Nephron (organoid): Measurements from ENCODE around the gene CDKAL1.

ENCODE experiments used
- H3K27ac Mint-ChIP-seq, 3 experiments: 2 replicates each; pipeline ENCODE4 v1.8.0; 2020; ENCODE audit warnings: mixed read lengths in 3 of 3, mild to moderate bottlenecking in 2 of 3, moderate library complexity in 1 of 3
- H3K27me3 Mint-ChIP-seq: 2 replicates; pipeline ENCODE4 v1.8.0; 2021; ENCODE audit warnings: low read depth, mild to moderate bottlenecking, moderate library complexity, mixed read lengths
- H3K36me3 Mint-ChIP-seq: 2 replicates; pipeline ENCODE4 v1.8.0; 2020; ENCODE audit warnings: low read depth, mixed read lengths
- H3K4me1 Mint-ChIP-seq: 2 replicates; pipeline ENCODE4 v1.8.0; 2020; ENCODE audit warnings: mixed read lengths
- H3K4me3 Mint-ChIP-seq, 3 experiments: 2 replicates each; pipeline ENCODE4 v1.8.0; 2020; ENCODE audit warnings: mild to moderate bottlenecking in 3 of 3, mixed read lengths in 3 of 3, moderate library complexity in 2 of 3
- H3K9me3 Mint-ChIP-seq: 2 replicates; pipeline ENCODE4 v1.8.0; 2020; ENCODE audit warnings: mixed read lengths
- CTCF ChIP-seq, 3 experiments: fragments of 200-600 bp; sonication (generic); IDR thresholded peaks; one replicate each; pipeline ENCODE4 v1.5.0; 2021; ENCODE audit warnings: antibody characterized with exemption in 3 of 3; ENCODE audit not compliant: unreplicated experiment in 3 of 3

CDKAL1 gene

DNA sequence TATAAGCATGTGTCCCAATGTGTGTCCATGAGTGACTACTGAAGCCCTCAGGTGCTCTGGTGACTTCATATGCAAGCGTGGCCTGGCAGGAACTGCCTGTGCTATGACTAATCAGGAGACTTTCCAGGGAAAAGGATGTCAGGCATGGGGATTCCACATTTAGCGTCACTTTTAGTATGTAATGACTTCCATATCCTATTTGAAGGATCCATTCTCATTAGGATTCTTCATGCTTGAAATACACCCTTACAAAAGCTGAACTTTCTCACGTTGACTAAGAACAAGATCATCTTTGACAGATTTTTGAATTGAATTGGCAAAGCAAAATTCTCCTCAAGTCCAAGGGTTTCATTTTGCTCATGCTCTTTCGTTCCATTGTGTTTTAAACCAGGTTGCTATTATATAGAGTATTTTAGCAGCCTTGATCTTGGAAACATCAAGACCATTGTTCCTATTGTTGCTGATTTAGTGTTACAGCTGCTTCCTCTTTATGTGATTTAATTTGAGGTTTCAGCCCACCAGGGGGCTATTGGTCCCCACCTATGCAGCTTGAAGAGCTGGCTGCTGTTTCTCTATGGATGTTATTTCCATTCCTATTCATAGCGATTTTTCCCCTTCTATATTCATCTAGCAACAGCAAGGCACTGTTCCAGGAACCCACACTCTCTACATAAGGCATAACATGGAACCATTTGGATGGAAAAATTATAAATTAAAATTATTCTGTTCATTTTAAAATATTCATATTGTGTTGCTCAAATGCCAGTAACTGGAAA, 418.6 kb downstream of the CDKAL1 start:
- Mint-ChIP-seq H3K36me3 (no peaks in the 10 kb centered on the region), H3K27me3 (no peaks in the 10 kb centered on the region), H3K27ac (peak overlapping the region; percentile 13 to 79 (median 53)), H3K4me1 (peaks cover 18% of the 10 kb centered on the region), H3K9me3 (no peaks in the 10 kb centered on the region), H3K4me3 (no peak overlapping the region)
- peak in 1 of 3 experiments; percentile 25 for TF ChIP-seq CTCF (IDR thresholded peaks at IDR 0.05; ENCODE audit: unreplicated experiment in 3 of 3)

DNA sequence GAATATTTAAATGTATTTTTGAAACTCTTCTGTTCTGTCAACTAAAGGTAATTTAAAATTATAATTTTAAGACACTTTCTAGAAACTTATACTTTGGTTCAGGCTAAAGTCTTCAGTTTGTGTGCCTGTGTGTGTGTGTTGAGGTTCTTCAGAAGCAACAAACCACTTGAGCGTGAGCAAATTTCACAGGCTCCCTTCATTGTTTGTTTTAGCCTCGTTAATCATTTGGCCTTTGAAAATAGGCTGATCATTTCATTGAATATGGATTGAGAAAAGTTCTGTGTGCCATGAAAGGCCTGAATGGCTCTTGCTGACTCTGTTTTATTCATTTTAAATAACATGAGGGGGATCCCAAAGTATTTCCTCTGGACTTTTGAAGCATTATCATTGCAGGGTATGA, 420.1 kb downstream of the CDKAL1 start:
- Mint-ChIP-seq H3K27ac (peak overlapping the region in 2 of 3 experiments; percentile 39 to 86), H3K9me3 (no peaks in the 10 kb centered on the region), H3K4me1 (peaks cover 10% of the 10 kb centered on the region), H3K4me3 (no peak overlapping the region), H3K36me3 (no peaks in the 10 kb centered on the region), H3K27me3 (no peaks in the 10 kb centered on the region)
- TF ChIP-seq CTCF (IDR thresholded peaks at IDR 0.05; ENCODE audit: unreplicated experiment in 3 of 3), result no peak

DNA sequence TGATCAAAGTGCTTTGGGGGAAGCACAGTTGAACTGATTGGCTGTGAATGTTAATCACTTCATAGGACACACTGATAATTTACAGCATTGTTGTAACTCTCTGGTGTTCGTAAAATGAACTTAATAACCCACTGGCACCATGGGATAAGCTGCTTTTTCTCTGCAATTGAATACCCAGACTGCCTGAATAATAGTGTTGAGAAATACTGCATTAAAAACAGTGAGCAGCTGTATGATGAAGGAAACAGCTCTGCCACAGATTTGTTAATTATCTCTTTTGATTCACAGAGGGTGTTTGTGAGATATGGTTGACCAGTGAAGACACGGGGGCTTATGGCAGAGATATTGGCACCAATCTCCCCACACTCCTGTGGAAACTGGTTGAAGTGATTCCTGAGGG, 420.9 kb downstream of the CDKAL1 start:
- peak overlapping the region in 1 of 3 experiments; percentile 51 for H3K27ac Mint-ChIP-seq
- no peak for TF ChIP-seq CTCF (IDR thresholded peaks at IDR 0.05; ENCODE audit: unreplicated experiment in 3 of 3)
- H3K9me3 Mint-ChIP-seq, result no peaks in the 10 kb centered on the region
- H3K27me3 Mint-ChIP-seq, result no peaks in the 10 kb centered on the region
- H3K36me3 Mint-ChIP-seq, result no peaks in the 10 kb centered on the region
- no peak overlapping the region for H3K4me3 Mint-ChIP-seq
- H3K4me1 Mint-ChIP-seq, result peaks cover 8% of the 10 kb centered on the region

DNA sequence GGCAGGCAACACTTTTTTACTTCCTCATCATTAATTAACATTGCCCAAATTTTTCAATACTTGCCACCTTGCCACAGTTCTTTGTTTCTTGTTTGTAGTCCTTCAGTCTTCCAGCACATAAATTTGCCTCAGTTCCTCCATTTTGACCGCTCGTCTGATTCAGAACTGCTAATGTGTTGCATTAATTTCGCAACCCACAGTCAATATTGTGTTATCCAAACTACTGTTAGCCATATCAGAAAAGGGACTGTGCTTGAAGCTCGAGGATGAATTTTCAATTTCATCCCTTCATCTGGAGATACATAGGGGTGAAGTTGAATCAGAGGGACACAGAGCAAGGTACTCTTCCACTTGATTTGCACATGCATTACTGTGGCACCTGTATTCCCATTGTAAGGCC, 421.5 kb downstream of the CDKAL1 start:
- H3K4me3 Mint-ChIP-seq, result no peak overlapping the region
- H3K4me1 Mint-ChIP-seq, result peaks cover 8% of the 10 kb centered on the region
- no peaks in the 10 kb centered on the region for H3K27me3 Mint-ChIP-seq
- no peak overlapping the region for H3K27ac Mint-ChIP-seq
- H3K9me3 Mint-ChIP-seq, result no peaks in the 10 kb centered on the region
- TF ChIP-seq CTCF (IDR thresholded peaks at IDR 0.05; ENCODE audit: unreplicated experiment in 3 of 3), result no peak
- no peaks in the 10 kb centered on the region for H3K36me3 Mint-ChIP-seq

GRCh38 chr6:20960067-20960466, 425.8 kb downstream of the CDKAL1 start:
- Mint-ChIP-seq H3K27me3 (no peaks in the 10 kb centered on the region), H3K9me3 (no peaks in the 10 kb centered on the region), H3K36me3 (peaks cover 8% of the 10 kb centered on the region), H3K4me3 (no peak overlapping the region), H3K27ac (no peak overlapping the region), H3K4me1 (no peaks in the 10 kb centered on the region)
- TF ChIP-seq CTCF (IDR thresholded peaks at IDR 0.05; ENCODE audit: unreplicated experiment in 3 of 3), result no peak

DNA sequence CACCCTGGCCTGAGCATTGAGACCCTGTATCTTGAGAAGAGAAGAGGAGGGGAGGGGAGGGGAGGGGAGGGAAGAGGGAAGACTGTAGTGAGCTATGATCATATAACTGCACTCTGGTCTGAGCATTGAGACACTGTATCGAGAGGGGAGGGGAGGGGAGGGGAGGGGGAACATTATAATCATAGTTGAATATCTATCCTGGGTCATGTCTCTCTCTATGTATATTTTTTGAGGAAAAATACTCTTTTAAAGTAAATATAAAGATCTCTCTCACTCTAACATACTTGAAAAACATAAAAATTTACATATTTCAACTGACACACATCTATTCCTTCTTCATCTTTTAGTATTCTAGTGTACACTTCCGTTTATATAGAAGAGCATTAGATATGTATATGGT, 431.0 kb downstream of the CDKAL1 start:
- H3K36me3 Mint-ChIP-seq, result peaks cover 32% of the 10 kb centered on the region
- H3K9me3 Mint-ChIP-seq, result peaks cover 21% of the 10 kb centered on the region
- H3K27ac Mint-ChIP-seq, result peak overlapping the region in 1 of 3 experiments; percentile 66
- no peak for TF ChIP-seq CTCF (IDR thresholded peaks at IDR 0.05; ENCODE audit: unreplicated experiment in 3 of 3)
- no peak overlapping the region for H3K4me3 Mint-ChIP-seq
- no peaks in the 10 kb centered on the region for H3K4me1 Mint-ChIP-seq
- no peaks in the 10 kb centered on the region for H3K27me3 Mint-ChIP-seq
